Measurements from ENCODE around the gene P4HA1. TPM values are rescaled to one million over a fixed set of nuclear protein-coding genes. Genes with fewer than 3 reads are reported as not detected.
A peak's percentile ranks its signal among the peaks of the same experiment; 100 is the strongest.
"Not testable (repeated sequence)": the region's sequence is repeated elsewhere in the genome, so short reads cannot be mapped to it uniquely, and the experiment has no call there.

Gene P4HA1
- 28.3 TPM for total RNA-seq
- long read RNA-seq, transcript P4HA1-203 (15 exons, 2,727 nt): minor isoform, 15 of 69 reads
- long read RNA-seq, transcript P4HA1-202 (15 exons, 2,727 nt): major isoform, 36 of 69 reads
- long read RNA-seq, partial matches to known transcripts: 6 of 69 reads
- long read RNA-seq, other reads (novel, unspliced or antisense): 11 of 69 reads

DNA sequence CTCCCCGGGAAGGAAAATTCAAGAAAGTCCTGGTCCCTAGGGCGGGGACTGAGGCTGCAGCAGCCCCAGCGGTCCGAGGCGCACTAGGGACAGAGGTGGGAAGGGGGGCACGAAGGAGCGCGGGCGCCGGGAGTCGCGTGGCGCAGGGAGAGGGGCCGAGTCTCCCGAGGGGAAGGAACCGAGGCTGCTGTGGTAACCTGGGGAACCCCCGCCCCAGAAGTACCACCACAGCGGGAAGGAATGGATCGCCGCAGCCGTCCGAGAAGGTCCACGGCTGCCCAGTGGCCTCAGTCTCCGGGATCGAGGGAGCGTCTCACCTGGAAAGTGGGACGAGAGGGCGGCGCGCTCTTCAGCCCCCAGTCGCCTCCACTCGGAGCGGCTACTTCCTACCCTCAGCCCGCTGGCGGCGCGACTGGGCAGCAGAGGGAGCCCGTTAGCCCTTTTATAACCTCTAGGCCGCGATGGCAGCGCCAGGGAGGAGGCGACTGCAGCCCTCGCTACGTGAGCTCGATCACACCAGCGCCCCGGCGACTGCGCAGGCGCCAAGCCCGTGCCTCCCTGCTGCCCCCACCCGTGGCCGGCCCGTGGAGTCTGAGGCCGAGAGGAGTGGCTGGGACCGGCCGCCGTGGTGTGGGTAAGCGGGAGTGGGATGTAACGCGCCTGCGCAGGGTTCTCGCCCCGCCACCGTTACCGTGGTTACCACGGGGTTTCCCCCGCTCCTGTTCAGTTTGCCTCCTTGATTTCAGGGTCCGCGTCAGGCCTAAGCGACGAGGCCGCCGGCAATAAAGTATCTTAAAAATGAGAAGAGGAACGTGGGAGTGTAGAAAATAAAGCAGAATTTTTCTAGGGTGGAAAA, at the start of gene P4HA1:
Gene P4HA1, minus strand, starts transcription at position 418 of the 856 bp plus-strand sequence. CDS start 21,983 bp downstream, outside the sequence.
- DNase-seq (ENCODE audit: low spot score): peak; percentile 100

DNA sequence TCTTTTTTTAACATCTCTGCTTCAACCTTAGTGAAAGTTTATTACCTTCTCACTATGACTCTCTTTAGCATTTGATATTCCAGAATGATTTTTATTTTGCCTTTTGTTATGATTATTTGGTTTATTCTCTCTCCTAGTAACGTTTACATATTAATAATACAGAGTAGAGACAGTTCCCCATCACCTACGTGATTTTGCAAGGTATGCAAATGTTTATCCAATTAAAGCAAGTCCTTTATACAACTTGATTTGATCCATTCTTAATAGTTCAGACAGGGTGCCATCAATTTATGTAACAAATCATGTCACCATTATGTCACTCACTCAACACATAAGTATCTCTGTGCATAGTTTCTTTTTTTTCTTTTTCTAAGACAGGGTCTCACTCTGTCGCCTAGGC, 44.9 kb upstream of the P4HA1 start:
- DNase-seq (ENCODE audit: low spot score): no peak

DNA sequence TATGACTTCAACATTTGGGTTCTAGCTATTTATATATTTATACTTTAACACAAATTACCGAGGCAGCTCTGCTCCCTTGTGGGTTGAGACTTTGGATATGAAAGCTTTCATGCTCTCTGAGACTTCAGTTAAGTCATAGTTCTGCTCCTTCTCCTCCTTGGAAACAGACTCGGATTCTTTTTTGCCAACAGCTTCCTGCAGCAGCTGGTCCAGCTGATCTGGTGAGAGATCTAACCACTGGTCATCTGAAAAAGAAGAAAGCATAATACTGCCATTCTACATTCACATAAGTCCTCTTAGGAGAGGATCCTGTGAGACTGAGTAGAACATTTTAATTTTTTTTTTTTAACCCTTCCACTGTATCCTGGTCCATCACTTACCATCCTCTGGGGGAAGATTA, 42.6 kb upstream of the P4HA1 start:
- no peak for DNase-seq (ENCODE audit: low spot score)

DNA sequence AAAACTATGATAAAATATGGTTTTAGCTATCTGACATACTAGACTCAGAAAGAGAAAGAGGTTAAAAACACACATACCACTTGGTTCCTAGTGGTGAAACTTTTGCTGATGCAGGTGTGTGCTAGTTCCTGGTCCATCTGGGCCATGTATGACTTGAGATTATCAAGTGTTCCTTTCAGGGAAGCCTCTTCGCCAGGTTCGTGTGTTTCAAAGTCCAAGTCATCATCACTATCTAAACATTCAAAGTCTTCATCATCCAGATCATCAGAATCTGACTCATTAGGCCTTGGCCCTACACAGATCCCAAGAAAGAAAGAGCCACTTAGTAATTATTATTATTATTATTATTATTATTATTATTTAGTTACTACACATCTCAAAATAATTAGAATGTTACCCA, 40.0 kb upstream of the P4HA1 start:
- no peak for DNase-seq (ENCODE audit: low spot score)

DNA sequence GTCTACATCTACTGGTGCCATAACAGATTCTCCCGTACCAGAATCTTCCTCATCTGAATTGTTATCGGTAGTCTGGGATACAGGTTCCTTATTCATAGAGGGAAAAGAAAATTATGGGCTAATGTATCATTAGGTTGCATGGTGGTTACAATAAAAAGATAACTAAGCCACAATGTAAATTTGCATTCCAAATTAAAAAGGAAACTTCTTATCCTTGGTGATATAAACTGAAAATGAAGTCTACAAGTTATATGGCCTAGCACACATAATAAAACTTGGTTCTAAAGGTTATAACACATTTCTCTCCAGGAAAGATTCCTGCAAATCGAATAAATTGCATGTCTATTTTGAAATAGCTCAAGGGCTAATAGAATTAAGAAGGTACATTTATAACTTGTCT, 38.1 kb upstream of the P4HA1 start:
- DNase-seq (ENCODE audit: low spot score): no peak

DNA sequence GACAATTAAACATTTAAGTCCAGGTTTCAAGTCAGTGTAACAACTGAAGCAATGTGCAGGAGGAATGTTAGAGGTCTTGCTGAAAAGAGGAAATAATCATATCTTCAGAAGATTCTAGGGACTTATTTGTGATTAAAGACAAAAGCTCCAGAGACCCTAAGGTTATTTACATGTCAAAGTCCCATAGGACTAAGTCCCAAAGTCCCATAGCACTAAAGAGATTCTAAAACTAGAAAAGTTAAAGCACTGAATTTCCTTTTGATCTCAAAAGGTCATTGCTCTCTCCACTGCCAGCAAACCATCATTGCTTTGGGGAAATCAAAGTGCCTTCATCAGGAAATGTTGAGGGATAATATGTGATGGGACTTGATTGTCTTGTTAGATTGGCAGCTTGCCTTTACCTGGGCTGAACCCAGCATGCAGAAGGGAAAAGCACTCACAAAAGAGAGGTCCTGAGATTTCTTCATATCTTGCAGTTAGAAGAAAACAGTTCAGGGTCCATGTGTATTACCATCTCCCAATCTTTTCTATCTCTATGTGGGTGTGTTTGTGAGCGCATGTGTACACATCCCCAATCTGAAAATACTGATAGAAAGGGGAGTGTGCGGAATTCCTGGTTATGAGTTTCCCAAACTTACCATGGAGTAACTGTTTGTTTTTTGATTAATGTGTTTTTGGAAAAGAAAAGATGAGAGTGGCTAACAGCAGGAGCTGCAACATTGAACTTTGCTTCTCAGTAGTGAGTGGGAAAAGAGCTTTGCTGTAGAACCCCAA, 35.4 kb upstream of the P4HA1 start:
- DNase-seq (ENCODE audit: low spot score): no peak

DNA sequence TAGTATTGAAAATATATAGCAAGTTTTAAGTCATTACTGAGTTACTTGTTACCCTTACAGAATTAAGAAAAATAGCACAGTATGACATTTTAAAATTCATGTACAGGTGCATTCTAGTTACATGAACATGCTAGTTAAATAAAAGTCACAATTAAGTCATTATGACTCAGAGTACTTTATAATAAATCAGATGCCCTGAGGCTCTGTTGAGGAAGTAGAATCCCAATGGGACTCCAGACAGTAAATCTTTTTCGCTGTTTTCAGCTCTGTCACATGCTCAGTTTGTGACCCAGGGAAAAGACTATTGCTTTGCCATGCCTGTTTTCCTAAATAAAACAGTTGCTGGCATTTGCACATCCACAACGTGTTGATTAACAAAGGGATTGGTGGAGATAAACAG, 34.6 kb upstream of the P4HA1 start:
- no peak for DNase-seq (ENCODE audit: low spot score)

DNA sequence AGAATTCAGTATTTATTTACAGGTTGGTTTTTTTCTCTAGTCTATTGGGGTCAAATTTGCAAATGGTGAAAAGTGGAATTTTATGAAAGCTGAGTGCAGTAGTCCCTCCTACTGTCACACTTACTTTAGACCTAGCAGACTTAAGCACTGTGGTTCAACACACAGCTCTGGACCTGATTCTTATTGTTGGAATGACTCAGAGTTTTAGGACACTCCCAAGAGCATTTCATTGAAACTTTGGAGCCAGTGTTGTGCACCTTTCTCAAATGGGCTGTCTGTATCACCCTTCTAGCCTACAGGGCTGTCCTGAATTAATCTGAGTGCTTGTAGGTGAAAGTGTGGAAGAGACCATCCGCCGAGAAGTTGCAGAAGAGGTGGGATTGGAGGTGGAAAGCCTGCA, 29.7 kb upstream of the P4HA1 start:
- DNase-seq (ENCODE audit: low spot score): no peak

DNA sequence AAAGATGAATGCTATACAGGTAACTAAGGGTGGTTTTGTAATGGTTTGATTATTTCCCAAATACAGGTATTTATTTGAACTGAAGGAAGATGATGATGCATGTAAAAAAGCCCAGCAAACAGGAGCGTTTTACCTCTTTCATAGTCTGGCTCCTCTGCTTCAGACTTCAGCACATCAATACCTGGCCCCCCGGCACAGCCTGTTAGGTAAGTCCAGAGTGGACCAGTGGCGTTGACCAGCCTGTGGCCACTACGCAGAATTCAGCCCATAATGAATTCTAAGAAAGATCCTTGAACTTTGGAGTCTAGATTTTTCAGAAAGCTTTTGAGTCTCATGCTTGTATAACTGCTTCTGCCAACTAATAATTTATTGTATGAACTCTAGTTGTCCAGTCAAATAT, 23.3 kb upstream of the P4HA1 start:
- no peak for DNase-seq (ENCODE audit: low spot score)

DNA sequence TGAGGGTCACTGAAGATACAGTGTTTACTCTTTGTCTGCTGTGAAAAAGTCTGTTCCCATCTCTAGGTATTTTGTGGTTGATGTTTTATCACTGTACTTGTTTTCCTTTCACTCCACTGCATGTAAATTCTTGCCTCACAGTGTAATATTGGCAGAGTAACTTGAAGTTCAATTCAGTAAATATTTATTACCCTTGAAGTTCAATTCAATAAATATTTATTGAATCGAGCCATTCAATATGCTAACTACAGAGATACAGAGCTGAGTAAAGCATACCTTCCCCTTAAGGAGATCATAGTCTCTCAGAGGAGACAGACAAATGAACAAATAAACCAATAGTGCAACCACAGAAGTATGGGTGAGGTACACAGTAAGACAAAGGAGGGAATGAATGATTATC, 22.8 kb upstream of the P4HA1 start:
- DNase-seq (ENCODE audit: low spot score): no peak

DNA sequence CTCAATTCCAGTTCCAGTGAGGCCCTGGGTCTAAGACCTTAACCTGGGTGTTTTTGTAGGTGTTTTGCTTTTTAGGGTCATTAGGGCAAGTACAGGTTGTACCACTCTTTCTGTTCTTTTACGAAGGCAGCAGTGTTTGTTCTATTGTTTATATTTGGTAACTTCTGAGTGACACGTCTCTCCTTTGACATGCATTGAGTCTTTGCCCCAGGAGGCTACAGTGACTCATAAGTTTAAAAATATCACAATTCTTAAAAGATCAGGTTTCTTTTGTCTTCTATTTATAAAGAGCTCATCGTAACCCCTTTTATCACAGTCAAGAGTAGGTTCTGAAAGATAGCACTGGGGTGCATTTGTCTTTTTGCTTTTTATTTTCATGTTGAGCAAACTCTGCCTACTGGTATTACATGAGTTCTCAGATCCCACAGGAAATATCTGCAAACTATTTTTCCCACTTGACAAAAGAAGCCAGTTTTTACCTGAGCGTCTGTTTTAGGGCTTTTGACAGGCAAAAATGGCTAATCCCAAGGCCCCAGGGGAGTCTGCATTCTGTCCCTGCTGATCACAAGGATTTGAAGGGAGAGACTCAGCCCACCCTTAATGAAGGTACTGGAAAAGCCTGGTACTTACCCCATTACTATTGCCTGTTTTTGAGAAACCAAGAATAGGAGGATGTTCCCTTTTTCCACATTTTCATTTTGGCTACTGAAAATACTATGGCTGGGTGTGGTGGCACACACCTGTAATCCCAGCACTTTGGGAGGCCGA, 21.5 kb upstream of the P4HA1 start:
- no peak for DNase-seq (ENCODE audit: low spot score)

DNA sequence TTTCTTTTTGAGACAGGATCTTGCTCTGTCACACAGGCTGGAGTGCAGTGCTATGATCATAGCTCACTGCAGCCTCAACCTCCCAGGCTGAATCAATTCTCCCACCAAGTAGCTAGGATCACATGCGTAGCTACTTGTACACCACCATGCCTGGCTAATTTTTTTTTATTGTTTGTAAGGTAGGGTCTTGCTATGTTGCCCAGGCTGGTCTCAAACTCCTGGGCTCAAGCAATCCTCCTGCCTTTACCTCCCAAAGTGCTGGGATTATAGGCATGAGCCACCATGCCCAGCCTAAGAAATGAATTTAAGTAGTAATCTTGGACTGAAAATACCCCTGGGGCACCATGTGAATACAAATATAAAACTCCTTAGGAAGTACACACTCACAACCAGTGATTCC, 19.4 kb upstream of the P4HA1 start:
- no peak for DNase-seq (ENCODE audit: low spot score)

DNA sequence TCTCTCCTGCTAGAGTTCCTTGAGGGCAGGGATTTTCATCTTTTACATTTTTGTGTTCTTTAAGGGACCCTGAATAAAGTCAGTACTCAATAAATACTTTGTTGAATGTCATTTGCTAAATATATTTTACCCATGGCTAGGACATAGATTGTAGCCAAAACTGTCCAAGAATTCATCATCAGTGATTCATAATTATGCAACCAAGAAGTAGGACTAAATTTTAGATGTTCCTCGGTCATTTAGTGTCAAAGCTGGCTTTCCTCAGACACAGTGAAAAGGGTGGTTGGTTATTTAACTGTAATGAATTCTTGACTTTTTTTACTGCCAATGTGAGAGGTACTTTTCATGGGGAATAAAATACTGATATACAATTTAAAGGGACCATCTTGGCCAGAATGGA, 16.9 kb upstream of the P4HA1 start:
- no peak for DNase-seq (ENCODE audit: low spot score)

DNA sequence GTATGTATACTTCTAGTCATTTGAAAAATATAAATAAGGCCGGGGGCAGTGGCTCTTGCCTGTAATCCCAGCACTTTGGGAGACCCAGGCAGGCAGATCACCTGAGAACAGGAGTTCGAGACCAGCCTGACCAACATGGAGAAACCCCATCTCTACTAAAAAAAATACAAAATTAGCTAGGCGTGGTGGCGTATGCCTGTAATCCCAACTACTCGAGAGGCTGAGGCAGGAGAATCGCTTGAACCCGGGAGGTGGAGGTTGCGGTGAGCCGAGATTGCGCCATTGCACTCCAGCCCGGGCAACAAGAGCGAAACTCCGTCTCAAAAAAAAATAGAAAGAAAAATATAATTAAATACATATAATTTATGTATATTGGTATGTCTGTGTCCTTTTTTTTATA, 15.4 kb upstream of the P4HA1 start:
- DNase-seq (ENCODE audit: low spot score): not testable (repeated sequence)

DNA sequence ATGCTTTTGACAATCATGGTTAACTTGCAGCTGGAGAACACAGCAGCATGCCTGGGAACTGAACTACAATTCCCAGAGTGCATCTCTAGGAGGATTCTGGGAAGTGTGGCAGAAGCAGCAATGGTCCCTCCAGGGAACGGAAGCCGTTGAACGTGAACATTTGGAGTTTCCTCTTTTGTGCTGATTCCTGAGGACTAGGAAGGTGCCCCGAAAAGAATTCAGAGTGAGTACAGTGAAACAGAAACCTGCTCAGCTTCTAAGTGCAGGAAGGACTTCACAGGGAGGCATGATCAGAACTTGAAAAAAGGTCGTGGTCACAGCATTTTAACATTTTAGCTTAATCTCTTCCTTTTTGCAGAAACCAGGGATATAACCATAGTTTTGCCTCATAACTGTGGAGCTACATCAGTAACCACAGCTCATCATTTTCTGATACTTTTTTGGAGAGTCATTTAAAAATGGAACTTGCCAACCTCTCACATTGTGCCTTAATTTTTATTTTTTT, 13.7 kb upstream of the P4HA1 start, which contains the start of gene NUDT13:
Gene NUDT13, plus strand, starts transcription at position 111 of the 505 bp plus-strand sequence. CDS start 3,911 bp downstream, outside the sequence.
- no peak for DNase-seq (ENCODE audit: low spot score)

DNA sequence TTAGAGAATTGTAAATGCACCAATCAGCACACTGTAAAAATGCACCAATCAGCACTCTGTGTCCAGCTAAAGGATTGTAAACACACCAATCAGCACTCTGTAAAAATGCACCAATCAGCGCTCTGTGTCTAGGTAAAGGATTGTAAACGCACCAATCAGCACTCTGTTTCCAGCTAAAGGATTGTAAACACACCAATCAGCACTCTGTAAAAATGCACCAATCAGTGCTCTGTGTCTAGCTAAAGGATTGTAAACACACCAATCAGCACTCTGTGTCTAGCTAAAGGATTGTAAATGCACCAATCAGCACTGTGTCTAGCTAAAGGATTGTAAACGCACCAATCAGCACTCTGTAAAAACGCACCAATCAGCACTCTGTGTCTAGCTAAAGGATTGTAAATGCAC, 12.6 kb upstream of the P4HA1 start:
- not testable (repeated sequence) for DNase-seq (ENCODE audit: low spot score)

DNA sequence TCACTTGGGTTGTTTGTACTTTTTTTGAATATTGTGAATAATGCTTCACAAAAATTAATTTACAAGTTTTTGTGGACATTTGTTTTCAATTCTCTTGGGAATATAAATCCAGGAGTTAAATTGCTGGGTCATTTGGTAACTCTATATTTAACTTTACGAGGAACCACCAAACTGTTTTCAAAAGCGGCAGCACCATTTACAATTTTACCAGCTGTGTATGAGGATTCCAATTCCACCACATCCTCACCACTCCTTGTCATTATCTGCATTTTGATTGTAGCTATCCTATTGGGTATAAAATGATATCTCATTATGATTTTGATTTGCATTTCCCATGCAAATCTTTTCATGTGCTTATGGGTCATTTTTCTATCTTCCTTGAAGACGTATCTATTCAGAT, 9.6 kb upstream of the P4HA1 start:
- no peak for DNase-seq (ENCODE audit: low spot score)

DNA sequence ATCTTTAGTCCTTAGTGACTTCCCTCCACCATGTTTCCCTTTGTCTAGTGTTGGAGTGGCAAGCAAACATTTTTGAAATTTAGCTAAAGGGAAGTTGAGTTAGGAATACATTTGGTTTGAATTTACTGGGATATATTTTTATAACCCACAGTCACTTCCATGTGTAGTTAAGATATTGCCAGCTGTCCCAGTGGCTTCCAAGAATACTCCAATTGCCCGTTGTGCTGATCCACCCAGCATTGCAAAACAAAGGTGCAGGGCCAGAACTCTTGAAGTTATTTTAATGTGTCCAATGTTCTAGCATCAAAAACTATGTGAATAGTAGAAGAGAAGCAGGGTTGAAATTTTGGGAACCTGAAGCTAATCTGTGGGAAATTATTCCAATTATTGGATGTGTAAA, 2.5 kb upstream of the P4HA1 start:
- DNase-seq (ENCODE audit: low spot score): no peak

DNA sequence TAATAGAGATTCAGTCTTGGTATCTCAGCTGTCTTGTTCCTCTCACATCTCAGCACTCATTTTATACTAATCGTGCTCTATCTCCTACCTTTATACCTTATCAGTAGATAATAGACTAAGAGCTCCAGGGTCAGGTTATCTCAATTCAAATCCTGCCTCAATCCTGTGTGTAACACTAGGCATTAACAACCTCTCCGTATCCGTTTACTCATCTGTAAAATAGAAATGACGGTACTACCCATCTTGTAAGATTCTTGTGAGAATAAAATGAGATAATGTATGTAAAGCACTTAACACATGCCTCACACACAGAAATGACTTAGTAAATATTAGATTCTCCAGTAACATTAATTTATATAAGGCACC, 622 bp upstream of the P4HA1 start:
- DNase-seq (ENCODE audit: low spot score): no peak

DNA sequence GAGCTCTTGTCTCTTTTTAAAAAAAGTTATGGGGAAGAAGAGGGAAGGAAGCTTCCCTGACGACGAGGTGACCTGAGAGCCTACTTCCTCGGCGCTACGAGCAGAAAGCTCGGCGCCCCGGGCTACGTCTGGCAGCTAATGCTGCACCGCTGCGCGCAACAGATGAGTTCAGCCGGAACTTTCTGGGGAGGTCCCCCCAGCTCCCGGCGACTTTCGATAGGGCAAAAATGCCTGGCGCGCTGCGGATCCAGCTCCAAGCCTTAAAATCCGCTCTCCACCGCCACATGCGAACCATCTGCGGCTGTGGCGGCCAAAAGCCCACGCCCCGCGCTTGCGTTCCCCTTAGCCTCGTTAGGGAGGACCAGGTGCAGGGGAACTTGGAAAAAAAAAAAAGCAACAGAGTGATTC, 621 bp downstream of the P4HA1 start:
- DNase-seq (ENCODE audit: low spot score): peak; percentile 92

DNA sequence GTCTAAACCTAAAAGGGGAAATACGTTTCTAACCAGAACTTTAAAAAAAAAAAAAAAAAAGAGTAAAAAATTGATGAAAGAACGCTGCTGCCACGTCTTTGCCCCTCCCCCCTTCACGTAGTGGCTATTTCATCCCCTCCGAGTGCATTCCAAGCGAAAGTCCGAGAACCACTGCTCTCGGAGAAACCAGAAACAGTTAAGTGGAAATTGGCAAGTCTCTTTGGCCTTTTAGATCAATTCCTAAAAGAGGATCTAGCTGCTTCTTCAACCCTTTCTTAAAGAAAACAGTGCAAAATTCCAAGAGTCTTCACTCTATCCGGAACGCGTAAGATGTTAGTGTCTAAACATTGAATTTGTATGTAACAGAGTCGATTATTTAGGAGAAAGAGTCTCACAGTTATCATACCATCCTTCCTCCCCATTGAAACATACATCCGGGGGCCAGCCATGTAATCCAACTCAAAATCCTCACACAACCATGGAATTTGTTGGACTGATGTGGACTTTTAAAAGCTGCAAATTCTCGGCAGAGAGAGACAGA, 1.1 kb downstream of the P4HA1 start:
- no peak for DNase-seq (ENCODE audit: low spot score)

Data from mesenteric fat pad (tissue), 1 donor.